ENCODE results near the gene PPP1R12C.

GRCh38 chr19:55076321-55076720, 41.1 kb downstream of the PPP1R12C start:
- TF ChIP-seq POLR2A (IDR thresholded peaks at IDR 0.05) = no peak
- TF ChIP-seq CTCF (IDR thresholded peaks at IDR 0.05) = no peak

All from right lobe of liver (tissue), 4 donors.